Brain microvascular endothelial cell (primary cell): ENCODE results near the gene KPNA2.
"Not testable (repeated sequence)": the region's sequence is repeated elsewhere in the genome, so short reads cannot be mapped to it uniquely, and the experiment has no call there.

Source experiments
- DNase-seq: peaks from one replicate; pipeline ENCODE4 v3.0.0-alpha.2; 2020
- H3K27ac ChIP-seq: fragments of 250-450 bp; sonication (Bioruptor Pico); 2 replicates; pipeline ENCODE4 v1.5.1; 2020; ENCODE audit warnings: mild to moderate bottlenecking, moderate library complexity
- H3K27me3 ChIP-seq: fragments of 250-450 bp; sonication (Bioruptor Pico); replicated peaks from 2 replicates; pipeline ENCODE4 v1.5.1; 2020; ENCODE audit warnings: mild to moderate bottlenecking
- H3K36me3 ChIP-seq: fragments of 250-450 bp; sonication (Bioruptor Pico); replicated peaks from 2 replicates; pipeline ENCODE4 v1.5.1; 2020; ENCODE audit warnings: mild to moderate bottlenecking
- H3K4me3 ChIP-seq: 2 replicates; pipeline ENCODE4 v1.5.1; 2011; ENCODE audit warnings: low read depth, mild to moderate bottlenecking, control low read depth, low read length, moderate library complexity
- in situ Hi-C: cut with HindIII; loops from 2 replicates; pipeline ENCODE4 v1.10.0; 2017; ENCODE audit warnings: low sequenced_read_pairs, low pct_ligation_motif_present
- TF ChIP-seq, protein P1 (sequence below): IDR thresholded peaks from 2 replicates; pipeline ENCODE4 v1.5.1; 2011; ENCODE audit warnings: low read depth, mild to moderate bottlenecking, moderate library complexity, low read length, control low read depth, inconsistent platforms; ENCODE audit errors: missing control alignments

The KPNA2 gene

GRCh38 chr17:68048996-68049395 lies 13.5 kb downstream of the KPNA2 start:
- Histone ChIP-seq H3K4me3 (no peak overlapping the region), H3K27ac (no peak overlapping the region), H3K36me3 (peaks cover 29% of the 10 kb centered on the region), H3K27me3 (no peaks in the 10 kb centered on the region)
- TF ChIP-seq, protein P1, sequence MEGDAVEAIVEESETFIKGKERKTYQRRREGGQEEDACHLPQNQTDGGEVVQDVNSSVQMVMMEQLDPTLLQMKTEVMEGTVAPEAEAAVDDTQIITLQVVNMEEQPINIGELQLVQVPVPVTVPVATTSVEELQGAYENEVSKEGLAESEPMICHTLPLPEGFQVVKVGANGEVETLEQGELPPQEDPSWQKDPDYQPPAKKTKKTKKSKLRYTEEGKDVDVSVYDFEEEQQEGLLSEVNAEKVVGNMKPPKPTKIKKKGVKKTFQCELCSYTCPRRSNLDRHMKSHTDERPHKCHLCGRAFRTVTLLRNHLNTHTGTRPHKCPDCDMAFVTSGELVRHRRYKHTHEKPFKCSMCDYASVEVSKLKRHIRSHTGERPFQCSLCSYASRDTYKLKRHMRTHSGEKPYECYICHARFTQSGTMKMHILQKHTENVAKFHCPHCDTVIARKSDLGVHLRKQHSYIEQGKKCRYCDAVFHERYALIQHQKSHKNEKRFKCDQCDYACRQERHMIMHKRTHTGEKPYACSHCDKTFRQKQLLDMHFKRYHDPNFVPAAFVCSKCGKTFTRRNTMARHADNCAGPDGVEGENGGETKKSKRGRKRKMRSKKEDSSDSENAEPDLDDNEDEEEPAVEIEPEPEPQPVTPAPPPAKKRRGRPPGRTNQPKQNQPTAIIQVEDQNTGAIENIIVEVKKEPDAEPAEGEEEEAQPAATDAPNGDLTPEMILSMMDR, result no peak
- in situ Hi-C loops, result no loop called here
- no peak for DNase-seq

GRCh38 chr17:68049812-68050437 lies 14.4 kb downstream of the KPNA2 start:
- H3K4me3 ChIP-seq, H3K27me3 ChIP-seq, H3K27ac ChIP-seq, in situ Hi-C loops, DNase-seq: not testable (repeated sequence)
- peaks cover 20% of the 10 kb centered on the region for H3K36me3 ChIP-seq

- H3K27ac ChIP-seq, DNase-seq, in situ Hi-C loops, H3K4me3 ChIP-seq, H3K36me3 ChIP-seq, H3K27me3 ChIP-seq: not testable (repeated sequence)
Measured at GRCh38 chr17:68051321-68052312, 16.1 kb downstream of the KPNA2 start.

GRCh38 chr17:68052810-68053209 lies 17.3 kb downstream of the KPNA2 start:
- Histone ChIP-seq H3K27ac (no peak overlapping the region), H3K36me3 (no peaks in the 10 kb centered on the region), H3K27me3 (no peaks in the 10 kb centered on the region), H3K4me3 (no peak overlapping the region)
- TF ChIP-seq, protein P1, result no peak
- no peak for DNase-seq
- in situ Hi-C loops, result no loop called here

GRCh38 chr17:68053231-68054013 lies 17.9 kb downstream of the KPNA2 start:
- H3K36me3 ChIP-seq, result no peaks in the 10 kb centered on the region
- TF ChIP-seq, protein P1, result no peak
- H3K27ac ChIP-seq, result peak overlapping the region; percentile 28
- H3K4me3 ChIP-seq, result no peak overlapping the region
- H3K27me3 ChIP-seq, result no peaks in the 10 kb centered on the region
- peak; percentile 20 for DNase-seq
- in situ Hi-C loops, result no loop called here

- in situ Hi-C loops, result no loop called here
- Histone ChIP-seq H3K36me3 (no peaks in the 10 kb centered on the region), H3K27ac (peak overlapping the region; percentile 28), H3K4me3 (no peak overlapping the region), H3K27me3 (no peaks in the 10 kb centered on the region)
- DNase-seq, result peak; percentile 45
- TF ChIP-seq, protein P1, result no peak
Measured at GRCh38 chr17:68054296-68054900, 18.9 kb downstream of the KPNA2 start.
